ENCODE measurements around the gene RBM47. TPM values are rescaled to one million over a fixed set of nuclear protein-coding genes. Genes with fewer than 3 reads are reported as not detected.

RBM47 gene
- total RNA-seq, 1 experiment from 2014 or later = 70.3 TPM

GRCh38 chr4:40530961-40531635 lies 98.6 kb downstream of the RBM47 start:
- no peaks in the 10 kb centered on the region for H3K27me3 Mint-ChIP-seq (ENCODE audit: low read depth)
- H3K4me1 Mint-ChIP-seq = peaks cover 2 to 3% of the 10 kb centered on the region in 2 experiments
- H3K4me3 Mint-ChIP-seq = no peak overlapping the region
- WGBS (ENCODE audit: extremely low coverage, insufficient read length, low lambda C conversion rate) = no CpG with 5 or more reads among the region's 10 CpGs
- DNase-seq = no peak
- Histone ChIP-seq H2BK20ac (ENCODE audit: low read depth, low read length, poor library complexity, severe bottlenecking) (no peak overlapping the region), H3K79me1 (ENCODE audit: insufficient read depth, low read depth, low read length, poor library complexity, severe bottlenecking) (no peaks in the 10 kb centered on the region), H2BK120ac (ENCODE audit: low read depth, low read length, poor library complexity, severe bottlenecking) (no peak overlapping the region), H2AK5ac (ENCODE audit: insufficient read length, low read length) (no peak overlapping the region), H3K9ac (ENCODE audit: extremely low read depth, insufficient read length, low read length) (no peak overlapping the region), H3K4me2 (ENCODE audit: insufficient read depth, insufficient read length, low read length) (no peak overlapping the region), H4K8ac (replicated peaks; ENCODE audit: insufficient read length, low read depth, low read length) (no peak overlapping the region), H3K79me2 (ENCODE audit: insufficient read depth, low read length) (no peaks in the 10 kb centered on the region), H3K27ac (ENCODE audit: insufficient read length, low read depth, low read length) (no peak overlapping the region), H2BK5ac (ENCODE audit: insufficient read length, low read length) (no peak overlapping the region), H2BK12ac (ENCODE audit: insufficient read length, low read depth, low read length) (no peak overlapping the region), H4K5ac (ENCODE audit: insufficient read length, low read depth, low read length) (no peak overlapping the region), H4K91ac (ENCODE audit: insufficient read length, low read depth, low read length) (no peak overlapping the region), H3K27me3 (ENCODE audit: insufficient read depth, low read length) (no peaks in the 10 kb centered on the region), H3K18ac (ENCODE audit: insufficient read length, low read depth, low read length) (no peak overlapping the region), H3T11ph (ENCODE audit: low read length) (no peak overlapping the region), H4K20me1 (ENCODE audit: control insufficient read depth, insufficient read depth, insufficient read length) (no peaks in the 10 kb centered on the region), H3K56ac (ENCODE audit: insufficient read length, low read depth, low read length) (no peak overlapping the region), H3K4ac (ENCODE audit: low read depth, low read length) (no peak overlapping the region), H2AFZ (ENCODE audit: low read length) (no peak overlapping the region), H3K23ac (ENCODE audit: insufficient read length, low read depth, low read length) (no peak overlapping the region), H2BK15ac (ENCODE audit: low read depth, low read length) (no peak overlapping the region), H3K23me2 (ENCODE audit: insufficient read length, low read depth, low read length, poor library complexity, severe bottlenecking) (no peaks in the 10 kb centered on the region), H3K14ac (ENCODE audit: insufficient read depth, low read length) (no peak overlapping the region), H3K9me3 (ENCODE audit: control insufficient read depth, low read depth, low read length) (no peaks in the 10 kb centered on the region), H3K4me1 (ENCODE audit: insufficient read depth, low read length) (no peaks in the 10 kb centered on the region; the same call in 1 of the 2 replicates)
- no peak for TF ChIP-seq CTCF (conservative IDR thresholded peaks at IDR 0.05)
- no peaks in the 10 kb centered on the region for H3K9me3 Mint-ChIP-seq
- H3K27ac Mint-ChIP-seq = peak overlapping the region; percentile 12 to 61 (median 23); a peak in 4 of 7 replicates
- H3K36me3 Mint-ChIP-seq (ENCODE audit: insufficient read depth in 1 of 3, low read depth in 3 of 3) = peaks cover 0 to 24% (median 4%) of the 10 kb centered on the region in 3 experiments; a peak in 3 of 7 replicates

Measured in H9 (cell line).